Type B pancreatic cell (in vitro differentiated cells): Measurements from ENCODE around the gene INTS11. TPM values are rescaled to one million over a fixed set of nuclear protein-coding genes. Genes with fewer than 3 reads are reported as not detected.
A peak's percentile ranks its signal among the peaks of the same experiment; 100 is the strongest.

Experiments
- DNase-seq: peaks from one replicate; pipeline ENCODE4 v3.0.0; 2021; ENCODE audit warnings: mixed read lengths; ENCODE audit not compliant: unreplicated experiment; ENCODE audit errors: extremely low spot score
- H3K27ac Mint-ChIP-seq: 2 replicates; pipeline ENCODE4 v1.8.0; 2021; ENCODE audit warnings: mild to moderate bottlenecking, mixed read lengths
- H3K27me3 Mint-ChIP-seq: 2 replicates; pipeline ENCODE4 v1.8.0; 2021; ENCODE audit warnings: mixed read lengths
- H3K36me3 Mint-ChIP-seq: 2 replicates; pipeline ENCODE4 v1.8.0; 2021; ENCODE audit warnings: mixed read lengths
- H3K4me1 Mint-ChIP-seq: one replicate; pipeline ENCODE4 v1.8.0; 2021; ENCODE audit warnings: mixed read lengths; ENCODE audit not compliant: unreplicated experiment
- H3K4me3 Mint-ChIP-seq: 2 replicates; pipeline ENCODE4 v1.8.0; 2021; ENCODE audit warnings: mild to moderate bottlenecking, mixed read lengths
- H3K9me3 Mint-ChIP-seq: 2 replicates; pipeline ENCODE4 v1.8.0; 2021; ENCODE audit warnings: mixed read lengths
- total RNA-seq: library from RNA; stranded (reverse); gene quantifications from 2 replicates; pipeline ENCODE4 v1.2.1, GENCODE V29; 2021; ENCODE audit warnings: low replicate concordance
- TF ChIP-seq, protein P1 (sequence below): fragments of 200-600 bp; sonication (generic); conservative IDR thresholded peaks from 2 replicates; pipeline ENCODE4 v1.5.0; 2021; ENCODE audit warnings: antibody characterized with exemption, mild to moderate bottlenecking

INTS11 gene
- total RNA-seq, 1 donor from 2014 or later, result 138 TPM

DNA sequence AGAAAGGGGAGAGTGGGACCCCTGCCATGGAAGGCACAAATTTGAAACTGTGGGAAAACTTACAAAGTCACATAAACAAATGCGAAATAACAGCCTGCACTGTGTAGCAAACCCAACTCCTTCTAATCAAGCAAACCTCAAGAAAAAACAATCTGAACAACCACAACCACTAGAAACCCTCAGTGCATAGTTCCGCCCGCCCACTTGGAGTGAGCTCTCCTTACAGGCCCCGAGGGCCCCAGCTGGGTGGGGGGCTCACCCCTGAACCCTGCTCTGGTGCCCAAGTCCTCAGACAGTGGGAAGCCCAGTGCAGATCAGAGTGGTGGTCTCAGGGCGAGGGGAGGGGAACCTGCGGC lies 34.8 kb upstream of the INTS11 start:
- DNase-seq, result no peak
- Mint-ChIP-seq H3K27me3 (no peaks in the 10 kb centered on the region), H3K27ac (peak overlapping the region; percentile 80), H3K9me3 (no peaks in the 10 kb centered on the region), H3K4me1 (peaks cover 20% of the 10 kb centered on the region), H3K36me3 (no peaks in the 10 kb centered on the region), H3K4me3 (peak overlapping the region; percentile 80)
- TF ChIP-seq, protein P1, sequence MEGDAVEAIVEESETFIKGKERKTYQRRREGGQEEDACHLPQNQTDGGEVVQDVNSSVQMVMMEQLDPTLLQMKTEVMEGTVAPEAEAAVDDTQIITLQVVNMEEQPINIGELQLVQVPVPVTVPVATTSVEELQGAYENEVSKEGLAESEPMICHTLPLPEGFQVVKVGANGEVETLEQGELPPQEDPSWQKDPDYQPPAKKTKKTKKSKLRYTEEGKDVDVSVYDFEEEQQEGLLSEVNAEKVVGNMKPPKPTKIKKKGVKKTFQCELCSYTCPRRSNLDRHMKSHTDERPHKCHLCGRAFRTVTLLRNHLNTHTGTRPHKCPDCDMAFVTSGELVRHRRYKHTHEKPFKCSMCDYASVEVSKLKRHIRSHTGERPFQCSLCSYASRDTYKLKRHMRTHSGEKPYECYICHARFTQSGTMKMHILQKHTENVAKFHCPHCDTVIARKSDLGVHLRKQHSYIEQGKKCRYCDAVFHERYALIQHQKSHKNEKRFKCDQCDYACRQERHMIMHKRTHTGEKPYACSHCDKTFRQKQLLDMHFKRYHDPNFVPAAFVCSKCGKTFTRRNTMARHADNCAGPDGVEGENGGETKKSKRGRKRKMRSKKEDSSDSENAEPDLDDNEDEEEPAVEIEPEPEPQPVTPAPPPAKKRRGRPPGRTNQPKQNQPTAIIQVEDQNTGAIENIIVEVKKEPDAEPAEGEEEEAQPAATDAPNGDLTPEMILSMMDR, result no peak

DNA sequence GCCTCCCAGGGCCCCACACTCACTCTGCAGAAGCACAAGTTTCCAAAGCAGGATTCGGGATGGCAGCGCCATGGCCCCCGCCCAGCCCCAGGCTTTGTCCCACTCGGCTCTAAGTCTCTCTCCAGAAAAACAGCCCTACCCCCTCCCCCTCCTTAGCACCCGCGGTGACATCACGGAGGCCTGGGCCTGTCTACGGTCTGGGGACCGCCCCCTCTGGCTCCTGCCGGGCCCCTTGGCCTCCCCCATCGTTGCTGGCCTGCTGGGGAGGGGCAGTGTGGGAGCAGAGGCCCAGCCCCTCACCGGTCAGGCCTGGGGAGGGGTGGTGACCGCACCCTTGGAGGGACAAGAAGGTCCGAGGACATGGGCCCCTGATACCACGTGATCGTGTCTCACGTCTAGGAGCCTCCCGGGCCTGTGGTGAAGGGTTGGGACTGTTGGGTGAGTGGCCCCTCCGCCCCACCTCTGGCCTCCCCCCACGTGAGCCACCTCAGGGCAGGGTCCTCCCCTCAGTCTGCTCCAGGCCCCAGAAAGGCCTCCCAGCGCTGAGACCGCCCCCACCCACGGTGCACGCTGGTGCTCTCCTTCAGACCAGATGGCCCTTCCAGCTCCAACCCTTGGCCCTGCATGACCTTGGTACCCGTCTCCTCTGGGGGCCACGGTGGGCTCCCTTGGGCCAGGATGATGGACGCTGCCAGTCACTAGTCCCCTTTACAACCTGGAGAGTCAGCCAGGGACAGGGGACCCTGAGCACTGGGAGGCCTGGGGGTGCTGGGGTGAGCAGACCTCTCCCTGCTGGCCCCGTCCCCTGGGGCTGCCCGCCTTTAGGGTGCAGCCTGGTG lies 34.2 kb upstream of the INTS11 start, which contains the start of gene MXRA8:
MXRA8 (minus strand) TSS at position 123 of the 839 bp plus-strand sequence; CDS start at position 72, 51 bp downstream.
- TF ChIP-seq, protein P1, result no peak
- Mint-ChIP-seq H3K27ac (peak within 1 kb of the TSS; percentile 80), H3K36me3 (no peaks in the 10 kb centered on the region), H3K27me3 (no peaks in the 10 kb centered on the region), H3K4me3 (peak within 1 kb of the TSS; percentile 86), H3K4me1 (peaks cover 20% of the 10 kb centered on the region), H3K9me3 (no peaks in the 10 kb centered on the region)
- no peak for DNase-seq

DNA sequence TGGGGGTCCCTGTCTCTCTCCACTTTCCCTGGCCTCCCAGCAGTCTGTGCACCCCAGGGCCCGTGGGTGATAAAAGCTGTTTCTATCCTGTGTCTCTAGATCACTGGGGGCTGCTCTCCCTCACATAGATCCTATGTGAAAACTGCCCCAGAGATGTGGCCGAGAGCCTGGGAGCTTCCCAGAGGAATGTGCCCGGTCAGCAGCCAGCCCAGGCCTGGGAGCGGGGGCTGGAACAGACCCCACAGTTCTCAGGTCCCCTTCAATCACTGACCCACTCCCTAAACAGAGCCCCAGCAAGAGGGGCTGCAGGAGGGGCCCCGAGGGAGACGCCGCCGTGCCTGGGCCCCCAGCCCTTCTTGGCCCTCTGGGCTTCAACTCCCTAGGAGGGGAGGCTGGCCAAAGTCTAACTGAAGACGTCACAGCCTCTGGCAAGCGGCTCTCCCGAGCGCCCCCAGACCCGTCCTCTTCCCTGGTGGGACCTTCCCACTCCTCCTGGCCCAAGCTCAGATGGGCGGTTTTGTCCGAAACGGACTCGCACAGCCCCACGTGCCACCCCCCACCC lies 33.5 kb upstream of the INTS11 start:
- Mint-ChIP-seq H3K4me3 (peak overlapping the region; percentile 86), H3K9me3 (no peaks in the 10 kb centered on the region), H3K27ac (peak overlapping the region; percentile 78), H3K36me3 (no peaks in the 10 kb centered on the region), H3K27me3 (peaks cover 2% of the 10 kb centered on the region), H3K4me1 (peaks cover 20% of the 10 kb centered on the region)
- DNase-seq, result no peak
- TF ChIP-seq, protein P1, result no peak

DNA sequence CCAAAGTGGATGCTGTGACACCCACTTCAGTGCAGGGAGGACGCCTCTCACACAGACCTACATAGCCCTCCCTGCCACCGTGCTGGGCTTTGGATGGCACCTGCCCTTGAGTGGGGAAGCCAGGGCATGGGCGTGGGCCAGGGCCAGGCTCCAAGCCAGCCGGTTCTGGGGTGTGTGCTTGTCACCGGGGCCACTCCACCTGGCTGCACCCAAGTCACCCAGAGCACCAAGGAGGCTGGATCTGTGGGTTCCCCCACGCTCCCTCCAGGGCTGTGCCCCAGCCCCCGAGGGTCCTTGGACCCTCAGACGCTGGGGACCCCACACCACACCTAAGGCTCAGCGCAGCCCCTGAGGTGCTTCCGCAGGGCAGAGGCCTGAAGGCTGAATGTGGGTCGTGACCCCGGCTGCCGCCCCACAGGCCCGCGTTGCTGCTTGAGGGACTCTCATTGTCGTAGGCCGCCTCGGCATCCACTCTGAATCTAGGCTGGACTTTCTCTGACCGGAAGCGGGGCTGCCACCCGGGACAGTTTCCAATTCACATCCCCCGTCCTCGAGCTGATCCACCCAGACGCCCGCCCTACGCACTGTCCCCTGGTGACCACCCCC lies 32.4 kb upstream of the INTS11 start:
- no peak for DNase-seq
- Mint-ChIP-seq H3K27me3 (peaks cover 8% of the 10 kb centered on the region), H3K4me3 (peak overlapping the region; percentile 86), H3K27ac (peak overlapping the region; percentile 78), H3K9me3 (no peaks in the 10 kb centered on the region), H3K4me1 (peaks cover 21% of the 10 kb centered on the region), H3K36me3 (no peaks in the 10 kb centered on the region)
- TF ChIP-seq, protein P1, result no peak

DNA sequence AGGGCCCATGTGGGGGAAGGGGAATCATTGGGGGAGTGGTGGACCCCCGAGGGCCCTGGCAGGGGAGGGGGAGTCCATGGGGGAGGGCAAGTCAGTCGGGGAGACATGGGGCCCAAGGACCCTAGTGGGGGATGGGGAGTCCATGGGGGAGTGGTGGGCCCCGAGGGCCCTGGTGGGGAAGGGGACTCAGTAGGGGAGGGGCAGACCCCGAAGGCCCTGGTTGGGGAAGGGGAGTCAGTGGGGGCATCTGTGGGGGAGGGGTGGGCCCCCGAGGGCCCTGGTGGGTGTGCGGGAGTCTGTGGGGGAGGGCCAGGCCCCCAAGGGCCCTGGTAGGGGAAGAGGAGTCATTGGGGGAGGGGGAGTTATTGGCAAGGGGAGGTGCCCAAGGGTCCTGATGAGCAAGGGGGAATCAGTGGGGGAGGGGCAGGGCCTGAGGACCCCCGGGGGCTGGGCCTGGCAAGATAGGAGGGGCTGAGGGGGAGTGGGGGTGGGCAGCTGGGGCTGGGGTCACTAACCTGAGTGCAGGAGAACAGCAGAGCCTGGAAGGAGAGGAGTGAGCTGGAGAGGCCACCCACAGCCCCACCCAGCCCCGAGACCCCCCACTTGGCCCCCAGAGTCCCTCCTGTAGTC lies 31.8 kb upstream of the INTS11 start:
- Mint-ChIP-seq H3K9me3 (no peaks in the 10 kb centered on the region), H3K27ac (no peak overlapping the region), H3K36me3 (no peaks in the 10 kb centered on the region), H3K27me3 (peaks cover 8% of the 10 kb centered on the region), H3K4me3 (no peak overlapping the region), H3K4me1 (peaks cover 20% of the 10 kb centered on the region)
- DNase-seq, result no peak
- TF ChIP-seq, protein P1, result no peak
